Esophagus squamous epithelium (tissue), 4 donors: ENCODE data around the gene GRIK1.

ENCODE experiments used
- CTCF ChIP-seq, 6 experiments: fragments of 450-650 bp in 4 of 6; fragments of 200-600 bp in 2 of 6; sonication (generic) in 2 of 6; IDR thresholded peaks; one replicate each; pipeline ENCODE4 v1.5.1; 2016 to 2019; ENCODE audit warnings: antibody characterized with exemption in 6 of 6, mild to moderate bottlenecking in 4 of 6, moderate library complexity in 4 of 6
- POLR2A ChIP-seq, 4 donors: fragments of 450-650 bp; IDR thresholded peaks; one replicate each; pipeline ENCODE4 v1.6.1; 2017; ENCODE audit warnings: antibody characterized with exemption in 4 of 4, mild to moderate bottlenecking in 4 of 4, moderate library complexity in 3 of 4

GRCh38 chr21:29637134-29637533 is 302.7 kb downstream of the GRIK1 start:
- TF ChIP-seq CTCF (IDR thresholded peaks at IDR 0.05) (no peak), POLR2A (IDR thresholded peaks at IDR 0.05) (no peak)
